Subcutaneous abdominal adipose tissue (tissue), 5 donors: ENCODE measurements around the gene RRP1.

Experiments used
- H3K27ac ChIP-seq: one replicate; pipeline ENCODE4 v1.7.0; 2013; ENCODE audit warnings: low read depth, mild to moderate bottlenecking, inconsistent platforms, low read length, moderate library complexity
- H3K27me3 ChIP-seq, 5 donors: one replicate each; pipeline ENCODE4 v1.7.0; 2013; ENCODE audit warnings: low read length in 5 of 5, inconsistent platforms in 1 of 5; ENCODE audit not compliant: control insufficient read depth in 5 of 5, insufficient read depth in 4 of 5
- H3K36me3 ChIP-seq, 5 donors: one replicate each; pipeline ENCODE4 v1.7.0; 2013; ENCODE audit warnings: low read length in 5 of 5; ENCODE audit not compliant: control insufficient read depth in 5 of 5, insufficient read depth in 5 of 5
- H3K4me1 ChIP-seq, 5 donors: one replicate each; pipeline ENCODE4 v1.7.0; 2013; ENCODE audit warnings: low read length in 5 of 5, mild to moderate bottlenecking in 3 of 5, moderate library complexity in 1 of 5; ENCODE audit not compliant: control insufficient read depth in 5 of 5, insufficient read depth in 5 of 5
- H3K4me3 ChIP-seq, 5 donors: one replicate each; pipeline ENCODE4 v1.7.0; 2013; ENCODE audit warnings: low read length in 5 of 5, low read depth in 1 of 5
- H3K9ac ChIP-seq, 5 donors: one replicate each; pipeline ENCODE4 v1.7.0; 2013; ENCODE audit warnings: low read length in 5 of 5, mild to moderate bottlenecking in 4 of 5, moderate library complexity in 3 of 5
- H3K9me3 ChIP-seq, 5 donors: one replicate each; pipeline ENCODE4 v1.7.0; 2013; ENCODE audit warnings: low read length in 5 of 5; ENCODE audit not compliant: control insufficient read depth in 5 of 5
- donor health status: healthy.
- donor health status: healthy.
- donor health status: healthy.
- donor health status: healthy.
- donor health status: healthy.

RRP1 gene

DNA sequence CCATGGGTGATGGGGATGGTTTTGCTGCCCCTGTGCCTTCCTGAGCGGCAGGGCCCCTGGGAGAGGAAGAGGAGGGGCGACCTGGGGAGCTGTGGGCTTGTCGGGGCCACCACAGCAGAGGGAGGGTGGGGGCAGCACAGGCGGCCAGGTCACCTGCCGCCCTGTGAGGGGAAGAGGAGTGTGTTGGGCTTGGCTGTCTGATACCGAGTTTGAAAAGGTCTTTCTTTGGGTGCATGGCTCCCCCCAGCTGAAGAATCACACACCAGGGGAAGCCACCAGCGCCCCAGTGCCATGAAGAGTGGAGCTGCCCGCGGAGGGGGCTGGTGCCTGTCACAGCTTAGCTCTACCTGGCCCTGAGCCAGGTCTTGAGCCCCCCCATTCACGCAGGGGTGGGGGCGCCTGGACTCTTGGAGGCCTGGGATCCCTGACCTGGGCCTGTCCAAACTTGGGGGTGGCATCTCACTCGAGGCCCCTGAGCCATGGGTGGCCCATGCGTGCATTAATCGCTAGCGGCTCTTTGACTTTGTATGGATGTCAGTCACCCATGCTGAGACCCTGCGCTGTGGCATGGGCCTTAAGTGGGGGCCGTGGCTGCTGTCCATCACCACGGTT lies 39.6 kb upstream of the RRP1 start:
- H3K9me3 ChIP-seq: no peaks in the 10 kb centered on the region
- H3K27ac ChIP-seq: peak overlapping the region; percentile 60
- H3K36me3 ChIP-seq: peaks cover 0 to 100% (median 86%) of the 10 kb centered on the region in 5 donors
- H3K4me1 ChIP-seq: peaks cover 0 to 24% (median 4%) of the 10 kb centered on the region in 5 donors
- no peaks in the 10 kb centered on the region for H3K27me3 ChIP-seq
- H3K4me3 ChIP-seq: no peak overlapping the region
- H3K9ac ChIP-seq: no peak overlapping the region

DNA sequence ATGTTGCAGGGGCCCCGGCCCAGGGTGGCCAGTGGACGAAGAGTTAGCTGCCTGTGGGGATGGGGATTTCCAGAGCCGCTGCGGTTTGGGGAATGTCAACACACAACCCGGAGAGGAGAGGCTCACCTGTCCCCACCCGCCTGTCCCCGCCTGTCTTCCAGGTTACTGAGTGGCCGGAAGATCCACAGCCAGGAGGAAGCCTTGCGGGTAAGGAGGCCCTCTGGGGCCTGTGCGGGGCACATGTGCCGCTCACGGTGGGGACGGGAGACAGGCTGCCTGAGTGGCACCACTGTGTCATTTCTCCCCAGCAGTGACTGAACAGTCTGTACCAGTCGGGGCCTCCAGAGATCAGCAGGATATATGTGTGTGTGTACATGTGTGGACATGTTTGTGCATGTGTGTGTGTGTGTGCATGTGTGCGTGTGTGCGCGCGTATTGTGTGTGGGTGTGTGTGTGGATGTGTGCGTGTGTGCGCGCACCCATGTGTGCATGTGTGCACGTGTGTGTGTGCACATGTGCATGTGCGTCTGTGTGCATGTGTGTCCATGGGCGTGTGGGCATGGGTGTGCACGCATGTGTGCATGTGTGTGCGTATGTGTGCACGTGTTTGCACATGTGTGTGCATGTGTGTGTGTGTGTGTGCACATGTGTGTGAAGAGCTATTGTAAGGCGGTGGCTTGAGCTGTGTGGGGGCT lies 38.9 kb upstream of the RRP1 start:
- Histone ChIP-seq H3K36me3 (peaks cover 0 to 100% (median 89%) of the 10 kb centered on the region in 5 donors), H3K9ac (no peak overlapping the region), H3K27me3 (no peaks in the 10 kb centered on the region), H3K9me3 (no peaks in the 10 kb centered on the region), H3K27ac (peak overlapping the region; percentile 60), H3K4me1 (peaks cover 0 to 28% (median 5%) of the 10 kb centered on the region in 5 donors), H3K4me3 (no peak overlapping the region)

GRCh38 chr21:43751955-43752591 lies 37.3 kb upstream of the RRP1 start:
- Histone ChIP-seq H3K27ac (no peak overlapping the region), H3K36me3 (peaks cover 0 to 100% (median 90%) of the 10 kb centered on the region in 5 donors), H3K4me1 (peaks cover 2 to 44% (median 13%) of the 10 kb centered on the region in 5 donors), H3K9me3 (no peaks in the 10 kb centered on the region), H3K27me3 (no peaks in the 10 kb centered on the region), H3K9ac (no peak overlapping the region), H3K4me3 (no peak overlapping the region)

DNA sequence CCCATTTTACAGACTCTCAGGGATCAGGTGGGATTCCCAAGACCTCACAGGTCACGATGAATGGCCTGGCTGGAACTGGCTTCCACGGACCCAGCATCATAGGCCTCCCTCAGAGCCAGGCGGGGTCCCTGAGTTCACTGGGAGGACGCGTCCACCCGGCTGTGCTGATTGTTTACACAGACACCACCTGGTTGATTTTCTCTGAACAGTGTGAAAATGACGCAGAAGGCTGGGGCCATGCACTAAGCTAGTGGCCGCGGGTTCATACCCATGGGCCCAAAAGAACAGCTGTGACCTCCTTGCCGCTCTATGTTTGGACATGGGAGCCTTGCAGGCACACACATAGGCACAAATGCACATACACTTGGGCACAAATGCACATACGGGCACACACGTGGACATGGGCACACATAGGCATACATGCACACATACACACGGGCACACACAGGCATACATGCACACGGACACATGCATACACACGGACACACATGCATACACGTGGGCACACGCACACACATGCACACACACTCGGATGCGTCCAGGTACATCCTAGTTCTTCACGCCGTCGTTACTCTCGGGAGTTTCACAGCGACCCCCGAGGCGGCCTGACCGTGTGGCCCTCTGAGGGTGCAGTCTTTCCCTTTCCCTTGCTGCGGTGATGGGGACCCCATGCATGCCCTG lies 36.5 kb upstream of the RRP1 start:
- no peaks in the 10 kb centered on the region for H3K9me3 ChIP-seq
- H3K27ac ChIP-seq: no peak overlapping the region
- peaks cover 0 to 97% (median 84%) of the 10 kb centered on the region in 5 donors for H3K36me3 ChIP-seq
- no peak overlapping the region for H3K9ac ChIP-seq
- H3K4me1 ChIP-seq: peaks cover 2 to 53% (median 22%) of the 10 kb centered on the region in 5 donors
- H3K27me3 ChIP-seq: no peaks in the 10 kb centered on the region
- H3K4me3 ChIP-seq: no peak overlapping the region

GRCh38 chr21:43753439-43753799 lies 36.0 kb upstream of the RRP1 start:
- Histone ChIP-seq H3K4me1 (peaks cover 2 to 56% (median 27%) of the 10 kb centered on the region in 5 donors), H3K9ac (no peak overlapping the region), H3K9me3 (no peaks in the 10 kb centered on the region), H3K27me3 (no peaks in the 10 kb centered on the region), H3K36me3 (peaks cover 0 to 97% (median 81%) of the 10 kb centered on the region in 5 donors), H3K27ac (no peak overlapping the region), H3K4me3 (no peak overlapping the region)

GRCh38 chr21:43754948-43755781 lies 34.2 kb upstream of the RRP1 start:
- no peaks in the 10 kb centered on the region for H3K27me3 ChIP-seq
- H3K36me3 ChIP-seq: peaks cover 0 to 97% (median 78%) of the 10 kb centered on the region in 5 donors
- no peak overlapping the region for H3K4me3 ChIP-seq
- H3K9me3 ChIP-seq: no peaks in the 10 kb centered on the region
- H3K4me1 ChIP-seq: peaks cover 2 to 54% (median 29%) of the 10 kb centered on the region in 5 donors
- no peak overlapping the region for H3K9ac ChIP-seq
- H3K27ac ChIP-seq: peak overlapping the region; percentile 84

DNA sequence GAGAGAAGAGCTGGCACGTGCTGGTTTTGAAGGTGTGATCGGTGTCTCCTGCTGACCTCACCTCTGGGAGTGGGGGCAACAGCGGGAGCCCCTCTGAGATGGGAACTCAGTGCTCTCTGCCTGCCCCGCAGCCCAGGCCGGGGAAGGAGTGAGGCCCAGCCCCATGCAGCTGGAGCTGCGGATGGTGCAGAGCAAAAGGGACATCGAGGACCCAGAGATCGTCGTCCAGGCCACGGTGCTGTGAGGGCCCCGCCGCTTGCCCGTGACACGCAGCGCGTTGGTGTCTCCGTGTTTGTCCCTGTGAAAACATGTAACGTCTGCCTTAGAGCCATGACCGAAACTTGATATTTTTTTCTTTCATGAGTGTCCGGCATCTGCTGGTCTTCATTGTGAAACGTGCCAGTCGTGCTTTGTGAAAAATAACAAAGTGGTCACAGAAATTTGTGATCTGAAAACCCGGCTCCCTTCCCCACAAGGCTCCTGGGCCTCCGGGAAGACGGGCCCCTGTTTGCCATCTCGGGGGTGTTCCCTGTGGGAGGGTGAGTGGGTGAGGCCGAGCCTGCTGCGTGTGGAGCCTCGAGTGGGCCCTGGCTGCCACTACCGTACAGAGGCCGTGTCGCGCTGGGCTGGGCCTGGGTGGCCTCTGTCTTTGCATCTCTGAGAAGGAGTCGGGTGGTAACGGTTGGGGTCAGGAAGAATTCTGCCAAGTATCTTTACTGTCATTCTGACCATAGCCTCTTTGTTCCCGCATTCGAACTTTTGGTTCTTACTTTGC lies 33.4 kb upstream of the RRP1 start:
- Histone ChIP-seq H3K4me1 (peaks cover 2 to 46% (median 29%) of the 10 kb centered on the region in 5 donors), H3K4me3 (no peak overlapping the region), H3K36me3 (peaks cover 0 to 96% (median 75%) of the 10 kb centered on the region in 5 donors), H3K9ac (no peak overlapping the region), H3K9me3 (no peaks in the 10 kb centered on the region), H3K27ac (peak overlapping the region; percentile 84), H3K27me3 (no peaks in the 10 kb centered on the region)

- Histone ChIP-seq H3K4me1 (peaks cover 2 to 39% (median 26%) of the 10 kb centered on the region in 5 donors), H3K9ac (peak overlapping the region in 1 of 5 donors; percentile 27), H3K36me3 (peaks cover 0 to 96% (median 77%) of the 10 kb centered on the region in 5 donors), H3K4me3 (no peak overlapping the region), H3K27ac (peak overlapping the region; percentile 84), H3K9me3 (no peaks in the 10 kb centered on the region), H3K27me3 (no peaks in the 10 kb centered on the region)
Measured at GRCh38 chr21:43757601-43758000, 31.8 kb upstream of the RRP1 start.
